ENCODE data around the gene CYP2B6. TPM values are rescaled to one million over a fixed set of nuclear protein-coding genes. Genes with fewer than 3 reads are reported as not detected.
"Not testable (repeated sequence)": the region's sequence is repeated elsewhere in the genome, so short reads cannot be mapped to it uniquely, and the experiment has no call there.

CYP2B6 gene
- total RNA-seq, 4 donors from 2014 or later: 5.8 to 58.8 (median 25.0) TPM

DNA sequence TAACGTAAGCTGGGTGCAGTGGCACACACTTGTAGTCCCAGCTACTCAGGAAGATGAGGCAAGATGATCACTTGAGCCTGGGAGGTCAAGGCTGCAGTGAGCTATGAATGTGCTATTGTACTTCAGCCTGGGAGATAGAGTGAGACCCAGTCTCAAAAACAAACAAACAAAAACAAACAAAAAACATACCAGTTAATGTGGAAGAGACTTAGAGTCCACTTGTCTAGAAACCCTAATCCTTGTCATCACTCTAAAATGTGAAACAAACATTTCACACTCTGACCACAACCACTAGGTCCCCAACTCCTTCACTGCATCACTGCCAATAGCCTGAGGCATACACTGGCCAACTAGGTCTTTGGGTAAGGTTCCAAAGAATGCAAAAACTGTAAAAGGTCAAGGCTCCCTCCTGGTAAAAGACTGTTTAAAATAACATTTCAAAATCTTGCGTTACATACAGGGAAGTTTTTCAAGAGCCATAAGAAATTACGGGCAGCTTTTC, 28.6 kb upstream of the CYP2B6 start:
- Histone ChIP-seq H3K36me3 (no peaks in the 10 kb centered on the region), H3K9me3 (no peaks in the 10 kb centered on the region), H3K27me3 (no peaks in the 10 kb centered on the region), H3K4me1 (no peaks in the 10 kb centered on the region), H3K27ac (no peak overlapping the region), H3K4me3 (no peak overlapping the region)
- DNase-seq: no peak
- TF ChIP-seq POLR2A (IDR thresholded peaks at IDR 0.05): no peak
- TF ChIP-seq CTCF (IDR thresholded peaks at IDR 0.05): no peak

DNA sequence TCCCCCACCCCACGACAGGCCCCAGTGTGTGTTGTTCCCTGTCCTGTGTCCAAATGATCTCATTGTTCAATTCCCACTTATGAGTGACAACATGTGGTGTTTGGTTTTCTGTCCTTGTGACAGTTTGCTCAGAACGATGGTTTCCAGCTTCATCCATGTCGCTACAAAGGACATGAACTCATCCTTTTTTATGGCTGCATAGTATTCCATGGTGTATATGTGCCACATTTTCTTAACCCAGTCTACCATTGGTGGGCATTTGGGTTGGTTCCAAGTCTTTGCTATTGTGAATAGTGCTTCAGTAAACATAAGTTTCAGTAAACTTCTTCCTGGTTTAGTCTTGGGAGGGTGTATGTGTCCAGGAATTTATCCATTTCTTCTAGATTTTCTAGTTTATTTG, 26.7 kb upstream of the CYP2B6 start:
- not testable (repeated sequence) for H3K9me3 ChIP-seq, H3K4me3 ChIP-seq, H3K36me3 ChIP-seq, H3K4me1 ChIP-seq, H3K27ac ChIP-seq, DNase-seq, H3K27me3 ChIP-seq

DNA sequence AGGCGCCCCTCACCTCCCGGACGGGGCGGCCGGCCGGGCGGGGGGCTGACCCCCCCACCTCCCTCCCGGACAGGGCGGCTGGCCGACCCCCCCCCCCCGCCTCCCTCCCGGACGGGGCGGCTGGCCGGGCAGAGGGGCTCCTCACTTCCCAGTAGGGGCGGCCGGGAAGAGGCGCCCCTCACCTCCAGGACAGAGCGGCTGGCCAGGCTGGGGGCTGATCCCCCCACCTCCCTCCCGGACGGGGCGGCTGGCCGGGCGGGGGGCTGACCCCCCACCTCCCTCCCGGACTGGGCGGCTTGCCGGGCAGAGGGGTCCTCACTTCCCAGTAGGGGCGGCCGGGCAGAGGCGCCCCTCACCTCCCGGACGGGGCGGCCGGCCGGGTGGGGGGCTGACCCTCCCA, 25.7 kb upstream of the CYP2B6 start:
- H3K4me3 ChIP-seq, H3K36me3 ChIP-seq: not testable (repeated sequence)

GRCh38 chr19:40966591-40966990, 24.5 kb upstream of the CYP2B6 start:
- not testable (repeated sequence) for DNase-seq, H3K36me3 ChIP-seq, H3K9me3 ChIP-seq, H3K4me1 ChIP-seq, H3K27me3 ChIP-seq, H3K27ac ChIP-seq, H3K4me3 ChIP-seq

More for the DNA sequence above, 25.7 kb upstream of the CYP2B6 start:
- not testable (repeated sequence) for H3K27me3 ChIP-seq, H3K4me1 ChIP-seq, DNase-seq, H3K9me3 ChIP-seq, H3K27ac ChIP-seq

DNA sequence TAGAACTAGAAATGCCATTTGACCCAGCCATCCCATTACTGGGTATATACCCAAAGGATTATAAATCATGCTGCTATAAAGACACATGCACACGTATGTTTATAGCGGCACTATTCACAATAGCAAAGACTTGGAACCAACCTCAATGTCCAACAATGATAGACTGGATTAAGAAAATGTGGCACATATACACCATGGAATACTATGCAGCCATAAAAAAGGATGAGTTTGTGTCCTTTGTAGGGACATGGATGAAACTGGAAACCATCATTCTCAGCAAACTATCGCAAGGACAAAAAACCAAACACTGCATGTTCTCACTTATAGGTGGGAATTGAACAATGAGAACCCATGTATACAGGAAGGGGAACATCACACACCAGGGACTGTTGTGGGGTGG, 23.0 kb upstream of the CYP2B6 start:
- H3K4me1 ChIP-seq, H3K36me3 ChIP-seq, H3K4me3 ChIP-seq, H3K27me3 ChIP-seq, H3K27ac ChIP-seq, DNase-seq, H3K9me3 ChIP-seq: not testable (repeated sequence)

GRCh38 chr19:40969721-40970120, 21.4 kb upstream of the CYP2B6 start:
- H3K4me3 ChIP-seq, H3K4me1 ChIP-seq, H3K36me3 ChIP-seq, H3K27me3 ChIP-seq, DNase-seq, H3K27ac ChIP-seq, H3K9me3 ChIP-seq: not testable (repeated sequence)

- not testable (repeated sequence) for H3K36me3 ChIP-seq, H3K4me3 ChIP-seq, DNase-seq, H3K27ac ChIP-seq, H3K4me1 ChIP-seq, H3K9me3 ChIP-seq, H3K27me3 ChIP-seq
Observed at GRCh38 chr19:40970396-40971345, 20.4 kb upstream of the CYP2B6 start.

DNA sequence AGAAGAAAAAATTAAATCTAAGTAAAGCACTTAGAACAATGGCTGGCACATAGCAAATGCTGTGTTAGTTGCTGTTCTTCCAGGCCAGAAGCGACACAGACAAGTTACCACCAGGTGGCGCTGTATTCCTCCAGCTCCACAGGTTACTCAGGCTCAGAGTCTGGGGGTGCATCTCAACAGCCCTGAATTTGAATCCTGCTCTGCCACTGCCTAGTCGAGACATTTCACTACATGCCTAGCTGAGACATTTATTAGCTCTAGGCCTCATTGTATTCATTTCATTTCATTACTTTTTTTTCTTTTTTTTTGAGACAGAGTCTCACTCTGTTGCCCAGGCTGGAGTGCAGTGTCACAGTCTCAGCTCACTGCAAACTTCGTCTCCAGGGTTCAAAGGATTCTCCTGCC, 16.4 kb upstream of the CYP2B6 start:
- peaks cover 0 to 2% (median 0%) of the 10 kb centered on the region in 4 donors for H3K4me1 ChIP-seq
- H3K27ac ChIP-seq: no peak overlapping the region
- no peaks in the 10 kb centered on the region for H3K36me3 ChIP-seq
- TF ChIP-seq CTCF (IDR thresholded peaks at IDR 0.05) (peak; percentile 76 to 93 (median 84)), POLR2A (IDR thresholded peaks at IDR 0.05) (no peak)
- no peaks in the 10 kb centered on the region for H3K27me3 ChIP-seq
- DNase-seq: peak; percentile 72 to 91 (median 73)
- no peak overlapping the region for H3K4me3 ChIP-seq
- H3K9me3 ChIP-seq: no peaks in the 10 kb centered on the region

DNA sequence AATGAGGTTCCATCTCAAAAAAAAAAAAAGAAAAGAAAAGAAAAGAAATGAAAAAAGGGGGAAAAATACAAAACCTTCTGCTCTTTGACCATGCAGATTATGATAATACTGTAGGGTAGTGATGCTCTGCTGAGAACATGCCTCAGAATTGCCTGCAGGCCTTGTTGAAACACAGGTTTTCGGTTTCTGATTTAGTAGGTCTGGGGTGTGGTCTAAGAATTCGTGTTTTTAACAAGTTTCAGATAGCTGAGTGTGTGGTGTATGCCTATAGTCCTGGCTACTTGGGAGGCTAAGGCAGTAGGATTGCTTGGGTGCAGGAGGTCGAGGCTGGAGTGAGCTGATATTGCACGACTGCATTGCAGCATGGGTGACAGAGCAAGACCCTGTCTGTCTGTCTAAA, 14.9 kb upstream of the CYP2B6 start:
- H3K9me3 ChIP-seq: no peaks in the 10 kb centered on the region
- peaks cover 0 to 13% (median 0%) of the 10 kb centered on the region in 4 donors for H3K4me1 ChIP-seq
- TF ChIP-seq POLR2A (IDR thresholded peaks at IDR 0.05) (no peak), CTCF (IDR thresholded peaks at IDR 0.05) (no peak)
- no peaks in the 10 kb centered on the region for H3K27me3 ChIP-seq
- no peaks in the 10 kb centered on the region for H3K36me3 ChIP-seq
- H3K4me3 ChIP-seq: no peak overlapping the region
- no peak overlapping the region for H3K27ac ChIP-seq
- DNase-seq: no peak
